Measurements from ENCODE around the gene WDR54. TPM values are rescaled to one million over a fixed set of nuclear protein-coding genes. Genes with fewer than 3 reads are reported as not detected.

The WDR54 gene
- total RNA-seq, 1 experiment from 2014 or later = 119 TPM

Other genes with a start within 250 kb of the WDR54 start
- 174 and 192 TPM in 2 replicates for gene MOB1A, start 242.9 kb upstream of the WDR54 start, total RNA-seq (2014; rRNA removed; shearing (Covaris generic))
- gene MTHFD2, start 223.1 kb upstream of the WDR54 start, total RNA-seq (2014; rRNA removed; shearing (Covaris generic)) = 92.6 and 113 TPM in 2 replicates
- gene SLC4A5, start 78.3 kb upstream of the WDR54 start, total RNA-seq (2014; rRNA removed; shearing (Covaris generic)) = 0.10 TPM in 1 of 2 replicates, not detected in the other
- 88.8 and 93.3 TPM in 2 replicates for gene DCTN1, start 41.4 kb upstream of the WDR54 start, total RNA-seq (2014; rRNA removed; shearing (Covaris generic))
- 1.2 and 1.3 TPM in 2 replicates for gene C2orf81, start 111 bp upstream of the WDR54 start, total RNA-seq (2014; rRNA removed; shearing (Covaris generic))
- gene RTKN, start 20.2 kb downstream of the WDR54 start, total RNA-seq (2014; rRNA removed; shearing (Covaris generic)) = 15.1 and 17.7 TPM in 2 replicates
- gene INO80B, start 33.4 kb downstream of the WDR54 start, total RNA-seq (2014; rRNA removed; shearing (Covaris generic)) = 15.5 and 27.3 TPM in 2 replicates
- gene WBP1, start 36.7 kb downstream of the WDR54 start, total RNA-seq (2014; rRNA removed; shearing (Covaris generic)) = 66.5 and 70.5 TPM in 2 replicates
- gene MOGS, start 43.7 kb downstream of the WDR54 start, total RNA-seq (2014; rRNA removed; shearing (Covaris generic)) = 41.0 and 44.6 TPM in 2 replicates
- gene MRPL53, start 51.0 kb downstream of the WDR54 start, total RNA-seq (2014; rRNA removed; shearing (Covaris generic)) = 86.4 and 95.5 TPM in 2 replicates
- gene CCDC142, start 61.3 kb downstream of the WDR54 start, total RNA-seq (2014; rRNA removed; shearing (Covaris generic)) = 12.3 and 14.3 TPM in 2 replicates
- 17.3 and 17.5 TPM in 2 replicates for gene TTC31, start 61.4 kb downstream of the WDR54 start, total RNA-seq (2014; rRNA removed; shearing (Covaris generic))
- gene LBX2, start 77.9 kb downstream of the WDR54 start, total RNA-seq (2014; rRNA removed; shearing (Covaris generic)) = 6.7 and 10.6 TPM in 2 replicates
- gene PCGF1, start 86.0 kb downstream of the WDR54 start, total RNA-seq (2014; rRNA removed; shearing (Covaris generic)) = 42.3 and 44.7 TPM in 2 replicates
- 4.2 and 5.5 TPM in 2 replicates for gene TLX2, start 92.7 kb downstream of the WDR54 start, total RNA-seq (2014; rRNA removed; shearing (Covaris generic))
- 0.20 and 0.36 TPM in 2 replicates for gene DQX1, start 104.5 kb downstream of the WDR54 start, total RNA-seq (2014; rRNA removed; shearing (Covaris generic))
- 132 and 144 TPM in 2 replicates for gene AUP1, start 108.0 kb downstream of the WDR54 start, total RNA-seq (2014; rRNA removed; shearing (Covaris generic))
- 70.3 and 71.4 TPM in 2 replicates for gene HTRA2, start 108.2 kb downstream of the WDR54 start, total RNA-seq (2014; rRNA removed; shearing (Covaris generic))
- 93.6 and 108 TPM in 2 replicates for gene LOXL3, start 132.2 kb downstream of the WDR54 start, total RNA-seq (2014; rRNA removed; shearing (Covaris generic))
- gene DOK1, start 133.0 kb downstream of the WDR54 start, total RNA-seq (2014; rRNA removed; shearing (Covaris generic)) = 1.8 and 3.1 TPM in 2 replicates
- gene M1AP, start 226.6 kb downstream of the WDR54 start, total RNA-seq (2014; rRNA removed; shearing (Covaris generic)) = 0.36 TPM in 1 of 2 replicates, not detected in the other
- gene SEMA4F, start 232.5 kb downstream of the WDR54 start, total RNA-seq (2014; rRNA removed; shearing (Covaris generic)) = 6.4 and 7.1 TPM in 2 replicates